Neural cell (in vitro differentiated cells): Measurements from ENCODE around the gene CEP192. TPM values are rescaled to one million over a fixed set of nuclear protein-coding genes. Genes with fewer than 3 reads are reported as not detected.

ENCODE experiments used
- H2AFZ ChIP-seq: fragments of 200-600, 300-800 bp; sonication (generic), shearing (Covaris generic); 2 replicates; pipeline ENCODE4 v1.6.0; 2014; ENCODE audit warnings: low read depth, mild to moderate bottlenecking, antibody characterized with exemption, low read length, moderate library complexity
- H3F3A ChIP-seq: fragments of 200-600 bp; shearing (Covaris generic); 2 replicates; pipeline ENCODE4 v1.6.1; 2016; ENCODE audit warnings: mild to moderate bottlenecking, moderate library complexity, mixed read lengths, antibody characterized with exemption, low read length; ENCODE audit not compliant: insufficient read depth, poor library complexity, severe bottlenecking
- H3K27ac ChIP-seq: fragments of 200-600, 300-800 bp; sonication (generic), shearing (Covaris generic); 2 replicates; pipeline ENCODE4 v1.5.1; 2014; ENCODE audit warnings: mild to moderate bottlenecking, low read length, moderate library complexity
- H3K27me3 ChIP-seq: fragments of 300-800, 200-600 bp; sonication (generic), shearing (Covaris generic); 2 replicates; pipeline ENCODE4 v1.6.0; 2014; ENCODE audit warnings: mild to moderate bottlenecking, low read depth, low read length, moderate library complexity; ENCODE audit not compliant: insufficient read depth
- H3K36me3 ChIP-seq: fragments of 300-800, 200-600 bp; sonication (generic), shearing (Covaris generic); 2 replicates; pipeline ENCODE4 v1.5.1; 2014; ENCODE audit warnings: mild to moderate bottlenecking, antibody characterized with exemption, low read length, moderate library complexity; ENCODE audit not compliant: insufficient read depth
- H3K4me2 ChIP-seq: fragments of 300-800, 200-600 bp; sonication (generic), shearing (Covaris generic); 2 replicates; pipeline ENCODE4 v1.6.0; 2014; ENCODE audit warnings: mild to moderate bottlenecking, low read length
- H3K4me3 ChIP-seq: fragments of 300-800, 200-600 bp; sonication (generic), shearing (Covaris generic); 2 replicates; pipeline ENCODE4 v1.5.1; 2014; ENCODE audit warnings: mild to moderate bottlenecking, low read length, moderate library complexity
- H3K79me2 ChIP-seq: fragments of 200-600 bp; shearing (Covaris generic); replicated peaks from 2 replicates; pipeline ENCODE4 v1.6.0; 2014; ENCODE audit warnings: mild to moderate bottlenecking, low read length, moderate library complexity; ENCODE audit not compliant: insufficient read depth
- H3K9ac ChIP-seq: fragments of 300-800, 200-600 bp; sonication (generic), shearing (Covaris generic); 2 replicates; pipeline ENCODE4 v1.6.1; 2016; ENCODE audit warnings: mild to moderate bottlenecking, low read length, mixed read lengths
- H3K9me2 ChIP-seq: fragments of 200-600 bp; shearing (Covaris generic); 2 replicates; pipeline ENCODE4 v1.6.1; 2016; ENCODE audit warnings: mild to moderate bottlenecking, low read length, mixed read lengths; ENCODE audit not compliant: insufficient read depth
- H3K9me3 ChIP-seq: fragments of 200-600, 300-800 bp; sonication (generic), shearing (Covaris generic); 2 replicates; pipeline ENCODE4 v1.6.1; 2016; ENCODE audit warnings: mild to moderate bottlenecking, mixed run types, low read length, moderate library complexity, mixed read lengths
- H4K20me1 ChIP-seq: fragments of 200-600 bp; shearing (Covaris generic); 2 replicates; pipeline ENCODE4 v1.6.1; 2016; ENCODE audit warnings: mild to moderate bottlenecking, mixed run types; ENCODE audit not compliant: insufficient read depth
- EP300 ChIP-seq: fragments of 450-650 bp; conservative IDR thresholded peaks from 2 replicates; pipeline ENCODE4 v1.6.1; 2014; ENCODE audit warnings: antibody characterized with exemption, mild to moderate bottlenecking, moderate library complexity; ENCODE audit not compliant: poor library complexity, severe bottlenecking
- EZH2 ChIP-seq: fragments of 200-600, 300-800 bp; shearing (Covaris generic), sonication (generic); IDR thresholded peaks from 2 replicates; pipeline ENCODE4 v1.6.1; 2014; ENCODE audit warnings: antibody characterized with exemption, low read length, borderline replicate concordance, mild to moderate bottlenecking; ENCODE audit not compliant: insufficient read depth, poor library complexity, severe bottlenecking
- MXI1 ChIP-seq: fragments of 450-650 bp; conservative IDR thresholded peaks from 2 replicates; pipeline ENCODE4 v1.6.1; 2014; ENCODE audit warnings: antibody characterized with exemption, mild to moderate bottlenecking; ENCODE audit not compliant: poor library complexity, severe bottlenecking
- POLR2AphosphoS5 ChIP-seq: IDR thresholded peaks from 2 replicates; pipeline ENCODE4 v1.6.1; 2012
- RAD21 ChIP-seq: fragments of 450-650 bp; conservative IDR thresholded peaks from 2 replicates; pipeline ENCODE4 v1.6.1; 2014; ENCODE audit warnings: antibody characterized with exemption, mild to moderate bottlenecking, moderate library complexity
- REST ChIP-seq: IDR thresholded peaks from 2 replicates; pipeline ENCODE4 v1.6.1; 2012; ENCODE audit warnings: borderline replicate concordance
- SMC3 ChIP-seq: fragments of 450-650 bp; conservative IDR thresholded peaks from 2 replicates; pipeline ENCODE4 v1.6.1; 2014; ENCODE audit warnings: antibody characterized with exemption, mild to moderate bottlenecking, moderate library complexity; ENCODE audit not compliant: poor library complexity
- TAF1 ChIP-seq: IDR thresholded peaks from 2 replicates; pipeline ENCODE4 v1.6.1; 2012; ENCODE audit warnings: low read depth
- polyA plus RNA-seq: library from polyadenylated mRNA; depleted of rRNA; stranded (reverse); fragments of >200 nt; gene quantifications from 2 replicates; pipeline ENCODE4 v1.2.3, GENCODE V29; 2014
- TF ChIP-seq, protein P1 (sequence below): fragments of 450-650 bp; IDR thresholded peaks from 2 replicates; pipeline ENCODE4 v1.5.1; 2014; ENCODE audit warnings: antibody characterized with exemption, mild to moderate bottlenecking, moderate library complexity; ENCODE audit not compliant: poor library complexity, severe bottlenecking

CEP192 gene
- polyA plus RNA-seq, 1 donor from 2014 or later: 28.1 TPM

- TF ChIP-seq EP300: no peak
- H3K36me3 ChIP-seq: peaks cover 7% of the 10 kb centered on the region
These were observed 112.2 kb downstream of the CEP192 start for GRCh38 chr18:13103366-13103765.

GRCh38 chr18:13105059-13105458, 113.9 kb downstream of the CEP192 start:
- Histone ChIP-seq H3K27me3 (no peaks in the 10 kb centered on the region), H3K36me3 (peaks cover 7% of the 10 kb centered on the region), H3K79me2 (no peaks in the 10 kb centered on the region), H3K4me3 (no peak overlapping the region), H2AFZ (no peak overlapping the region), H3K9me2 (no peaks in the 10 kb centered on the region), H3F3A (no peaks in the 10 kb centered on the region), H4K20me1 (no peaks in the 10 kb centered on the region), H3K9ac (no peak overlapping the region), H3K27ac (no peak overlapping the region), H3K4me2 (no peak overlapping the region), H3K9me3 (no peaks in the 10 kb centered on the region)
- TF ChIP-seq POLR2AphosphoS5 (no peak), MXI1 (no peak), EZH2 (no peak), TAF1 (no peak), SMC3 (no peak), EP300 (no peak), REST (no peak), RAD21 (no peak)
- TF ChIP-seq, protein P1, sequence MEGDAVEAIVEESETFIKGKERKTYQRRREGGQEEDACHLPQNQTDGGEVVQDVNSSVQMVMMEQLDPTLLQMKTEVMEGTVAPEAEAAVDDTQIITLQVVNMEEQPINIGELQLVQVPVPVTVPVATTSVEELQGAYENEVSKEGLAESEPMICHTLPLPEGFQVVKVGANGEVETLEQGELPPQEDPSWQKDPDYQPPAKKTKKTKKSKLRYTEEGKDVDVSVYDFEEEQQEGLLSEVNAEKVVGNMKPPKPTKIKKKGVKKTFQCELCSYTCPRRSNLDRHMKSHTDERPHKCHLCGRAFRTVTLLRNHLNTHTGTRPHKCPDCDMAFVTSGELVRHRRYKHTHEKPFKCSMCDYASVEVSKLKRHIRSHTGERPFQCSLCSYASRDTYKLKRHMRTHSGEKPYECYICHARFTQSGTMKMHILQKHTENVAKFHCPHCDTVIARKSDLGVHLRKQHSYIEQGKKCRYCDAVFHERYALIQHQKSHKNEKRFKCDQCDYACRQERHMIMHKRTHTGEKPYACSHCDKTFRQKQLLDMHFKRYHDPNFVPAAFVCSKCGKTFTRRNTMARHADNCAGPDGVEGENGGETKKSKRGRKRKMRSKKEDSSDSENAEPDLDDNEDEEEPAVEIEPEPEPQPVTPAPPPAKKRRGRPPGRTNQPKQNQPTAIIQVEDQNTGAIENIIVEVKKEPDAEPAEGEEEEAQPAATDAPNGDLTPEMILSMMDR: no peak

More at GRCh38 chr18:13103366-13103765, 112.2 kb downstream of the CEP192 start:
- Histone ChIP-seq H3F3A (no peaks in the 10 kb centered on the region), H3K4me2 (no peak overlapping the region), H2AFZ (no peak overlapping the region), H3K4me3 (no peak overlapping the region), H3K27me3 (no peaks in the 10 kb centered on the region), H3K27ac (no peak overlapping the region), H3K9me2 (no peaks in the 10 kb centered on the region), H3K9me3 (no peaks in the 10 kb centered on the region), H3K9ac (no peak overlapping the region), H4K20me1 (no peaks in the 10 kb centered on the region), H3K79me2 (no peaks in the 10 kb centered on the region)

GRCh38 chr18:13107074-13107473, 115.9 kb downstream of the CEP192 start:
- Histone ChIP-seq H3K79me2 (no peaks in the 10 kb centered on the region), H3K9me3 (no peaks in the 10 kb centered on the region), H3K9ac (no peak overlapping the region), H3K36me3 (peaks cover 7% of the 10 kb centered on the region), H4K20me1 (no peaks in the 10 kb centered on the region), H3F3A (no peaks in the 10 kb centered on the region), H3K4me2 (no peak overlapping the region), H2AFZ (no peak overlapping the region), H3K27me3 (no peaks in the 10 kb centered on the region), H3K27ac (no peak overlapping the region), H3K9me2 (no peaks in the 10 kb centered on the region), H3K4me3 (no peak overlapping the region)
- no peak for TF ChIP-seq POLR2AphosphoS5
- no peak for TF ChIP-seq EZH2
- TF ChIP-seq TAF1: no peak
- TF ChIP-seq MXI1: no peak
